K562 (cell line): ENCODE results near the gene ERICH2. TPM values are rescaled to one million over a fixed set of nuclear protein-coding genes. Genes with fewer than 3 reads are reported as not detected.
A peak's percentile ranks its signal among the peaks of the same experiment; 100 is the strongest.

Experiments
- E2F1 ChIP-seq: sonication (generic); formaldehyde crosslinking; IDR thresholded peaks from 2 replicates; pipeline ENCODE4 v1.8.1; 2023; ENCODE audit warnings: mild to moderate bottlenecking, missing genetic modification reagents, moderate library complexity
- EZH2 ChIP-seq: IDR thresholded peaks from 2 replicates; pipeline ENCODE4 v1.6.1; 2012; ENCODE audit warnings: low read depth, mild to moderate bottlenecking, inconsistent platforms, low read length, borderline replicate concordance
- JUND ChIP-seq, 2 experiments: IDR thresholded peaks; 2 replicates in 1 of 2; 3 replicates in 1 of 2; pipeline ENCODE4 v1.6.1; 2011; ENCODE audit warnings: borderline replicate concordance in 2 of 2, low read depth in 2 of 2, low read length in 2 of 2, improper control_type of control experiment in 1 of 2, missing biosample characterization in 1 of 2, missing genetic modification characterization in 1 of 2, missing genetic modification reagents in 1 of 2
- MECOM ChIP-seq: fragments of 250-450 bp; sonication (Bioruptor Pico); IDR thresholded peaks from 2 replicates; pipeline ENCODE4 v1.8.0; 2022; ENCODE audit warnings: inconsistent platforms
- NR2F6 ChIP-seq: fragments of 450-650 bp; formaldehyde crosslinking; IDR thresholded peaks from 2 replicates; pipeline ENCODE4 v1.4.0; 2020; ENCODE audit warnings: mild to moderate bottlenecking
- SRSF3 ChIP-seq: fragments of 200-400 bp; formaldehyde crosslinking; IDR thresholded peaks from 2 replicates; pipeline ENCODE4 v1.6.1; 2016; ENCODE audit warnings: mild to moderate bottlenecking, low read length, moderate library complexity; ENCODE audit not compliant: insufficient read depth
- ZBTB40 ChIP-seq, 2 experiments: fragments of 450-650 bp in 1 of 2; sonication (generic) in 1 of 2; formaldehyde crosslinking in 1 of 2; IDR thresholded peaks; 2 replicates each; pipeline versions ENCODE4 v1.7.1 to v1.9.0; 2016 to 2022; ENCODE audit warnings: inconsistent platforms in 1 of 2, mild to moderate bottlenecking in 1 of 2, missing genetic modification reagents in 1 of 2
- ZFP30 ChIP-seq: fragments of 250-450 bp; sonication (Bioruptor Pico); IDR thresholded peaks from 2 replicates; pipeline ENCODE4 v1.8.0; 2022; ENCODE audit warnings: moderate library complexity, mild to moderate bottlenecking, inconsistent platforms, borderline replicate concordance
- ZFP36 ChIP-seq: fragments of 150-350 bp; IDR thresholded peaks from 2 replicates; pipeline ENCODE4 v1.6.1; 2018; ENCODE audit warnings: low read length, low read depth; ENCODE audit not compliant: partially characterized antibody
- ZFX ChIP-seq: sonication (generic); formaldehyde crosslinking; IDR thresholded peaks from 2 replicates; pipeline ENCODE4 v1.8.0; 2022; ENCODE audit warnings: mild to moderate bottlenecking, missing genetic modification reagents, moderate library complexity
- ZNF316 ChIP-seq: fragments of 450-650 bp; IDR thresholded peaks from 2 replicates; pipeline ENCODE4 v1.6.1; 2016
- polyA plus RNA-seq, 8 experiments: library from polyadenylated mRNA; depleted of rRNA in 4 of 8; stranded (reverse) in 5 of 8; unstranded in 3 of 8; fragments of >200 nt; fragmentation: Nextera tagmentation in 2 of 8; fragmentation: Illumina TruSeq in 1 of 8; extraction: Ambion mirVana in 2 of 8; extraction: Trizol in 1 of 8; gene quantifications; 2 replicates each; pipeline versions ENCODE4 v1.2.1 to v1.2.3, GENCODE V29; 2011 to 2014; ENCODE audit warnings: inconsistent platforms in 1 of 8, missing spikeins in 1 of 8
- total RNA-seq, 7 experiments: library from RNA; depleted of rRNA in 6 of 7; stranded (reverse); fragments of >200 nt in 6 of 7; fragmentation: Illumina TruSeq in 2 of 7; extraction: Trizol in 2 of 7; gene quantifications; 2 replicates each; pipeline versions ENCODE4 v1.2.1 to v1.2.3, GENCODE V29; 2011 to 2021; ENCODE audit warnings: low replicate concordance in 1 of 7
- TF ChIP-seq, protein P1 (sequence below): sonication (generic); IDR thresholded peaks from 2 replicates; pipeline ENCODE4 v1.6.1; 2016
- TF ChIP-seq, protein P2 (sequence below): sonication (generic); formaldehyde crosslinking; IDR thresholded peaks from 2 replicates; pipeline ENCODE4 v1.8.1; 2023; ENCODE audit warnings: mild to moderate bottlenecking, missing genetic modification reagents

The ERICH2 gene
- total and polyA plus RNA-seq, 9 of the 15 experiments (the other 6 are each of a cell fraction or from before 2014, with no cell fraction given) = 0.85 to 2.4 (median 1.6) TPM

DNA sequence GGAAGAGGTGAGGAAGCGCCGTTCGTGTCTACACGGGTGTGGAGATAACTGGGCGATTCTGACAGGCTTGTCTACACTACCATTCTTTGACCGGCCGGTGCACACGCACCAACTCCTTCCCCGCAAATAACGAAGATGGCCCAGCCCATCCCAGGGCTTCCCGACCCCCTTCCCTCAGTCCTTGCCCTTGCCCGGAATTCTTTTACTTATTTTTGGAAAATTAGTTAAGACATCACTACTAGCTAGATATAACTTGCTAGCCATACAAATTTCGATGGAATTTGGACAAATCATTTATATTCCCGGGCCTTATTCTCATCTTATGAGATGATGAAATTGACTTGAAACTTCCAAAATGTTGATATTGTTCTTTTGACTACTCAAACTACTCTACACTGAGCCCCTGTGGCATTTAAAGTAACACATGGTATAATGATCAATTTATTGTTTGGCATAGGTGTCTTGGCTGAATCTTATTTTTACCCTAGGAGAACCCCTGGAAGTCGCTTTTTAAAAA, 1.3 kb downstream of the ERICH2 start (continued):
- TF ChIP-seq ZBTB40 (IDR thresholded peaks at IDR 0.05) = no peak
- TF ChIP-seq ZBTB40 (CRISPR knock-in tag; IDR thresholded peaks at IDR 0.05) = no peak
- TF ChIP-seq SRSF3 = no peak
- TF ChIP-seq EZH2 = no peak
- TF ChIP-seq JUND (IDR thresholded peaks at IDR 0.05; ENCODE audit: borderline replicate concordance, low read depth, low read length) = 0 out of 2 replicates have a peak, but pooled peaks have one; percentile 29
- peak; percentile 44; the same call in 1 of the 3 replicates for TF ChIP-seq JUND (tag; IDR thresholded peaks at IDR 0.05; ENCODE audit: borderline replicate concordance, low read depth, low read length)
- TF ChIP-seq ZNF316 = no peak
- no peak for TF ChIP-seq ZFP30 (CRISPR knock-in tag)
- TF ChIP-seq, protein P1, sequence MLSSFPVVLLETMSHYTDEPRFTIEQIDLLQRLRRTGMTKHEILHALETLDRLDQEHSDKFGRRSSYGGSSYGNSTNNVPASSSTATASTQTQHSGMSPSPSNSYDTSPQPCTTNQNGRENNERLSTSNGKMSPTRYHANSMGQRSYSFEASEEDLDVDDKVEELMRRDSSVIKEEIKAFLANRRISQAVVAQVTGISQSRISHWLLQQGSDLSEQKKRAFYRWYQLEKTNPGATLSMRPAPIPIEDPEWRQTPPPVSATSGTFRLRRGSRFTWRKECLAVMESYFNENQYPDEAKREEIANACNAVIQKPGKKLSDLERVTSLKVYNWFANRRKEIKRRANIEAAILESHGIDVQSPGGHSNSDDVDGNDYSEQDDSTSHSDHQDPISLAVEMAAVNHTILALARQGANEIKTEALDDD = peak; percentile 47; the same call in 1 of the 2 replicates
- TF ChIP-seq E2F1 (CRISPR knock-in tag) = no peak
- TF ChIP-seq NR2F6 = 0 out of 2 replicates have a peak, but pooled peaks have one; percentile 2
- no peak for TF ChIP-seq MECOM (CRISPR knock-in tag)
- TF ChIP-seq ZFX (CRISPR knock-in tag) = 0 out of 2 replicates have a peak, but pooled peaks have one; percentile 31
- no peak for TF ChIP-seq ZFP36
- TF ChIP-seq, protein P2, sequence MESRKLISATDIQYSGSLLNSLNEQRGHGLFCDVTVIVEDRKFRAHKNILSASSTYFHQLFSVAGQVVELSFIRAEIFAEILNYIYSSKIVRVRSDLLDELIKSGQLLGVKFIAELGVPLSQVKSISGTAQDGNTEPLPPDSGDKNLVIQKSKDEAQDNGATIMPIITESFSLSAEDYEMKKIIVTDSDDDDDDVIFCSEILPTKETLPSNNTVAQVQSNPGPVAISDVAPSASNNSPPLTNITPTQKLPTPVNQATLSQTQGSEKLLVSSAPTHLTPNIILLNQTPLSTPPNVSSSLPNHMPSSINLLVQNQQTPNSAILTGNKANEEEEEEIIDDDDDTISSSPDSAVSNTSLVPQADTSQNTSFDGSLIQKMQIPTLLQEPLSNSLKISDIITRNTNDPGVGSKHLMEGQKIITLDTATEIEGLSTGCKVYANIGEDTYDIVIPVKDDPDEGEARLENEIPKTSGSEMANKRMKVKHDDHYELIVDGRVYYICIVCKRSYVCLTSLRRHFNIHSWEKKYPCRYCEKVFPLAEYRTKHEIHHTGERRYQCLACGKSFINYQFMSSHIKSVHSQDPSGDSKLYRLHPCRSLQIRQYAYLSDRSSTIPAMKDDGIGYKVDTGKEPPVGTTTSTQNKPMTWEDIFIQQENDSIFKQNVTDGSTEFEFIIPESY (CRISPR knock-in tag) = peak; percentile 49; the same call in 1 of the 2 replicates
